ENCODE results near the gene EEF1AKMT1.

Gene EEF1AKMT1

DNA sequence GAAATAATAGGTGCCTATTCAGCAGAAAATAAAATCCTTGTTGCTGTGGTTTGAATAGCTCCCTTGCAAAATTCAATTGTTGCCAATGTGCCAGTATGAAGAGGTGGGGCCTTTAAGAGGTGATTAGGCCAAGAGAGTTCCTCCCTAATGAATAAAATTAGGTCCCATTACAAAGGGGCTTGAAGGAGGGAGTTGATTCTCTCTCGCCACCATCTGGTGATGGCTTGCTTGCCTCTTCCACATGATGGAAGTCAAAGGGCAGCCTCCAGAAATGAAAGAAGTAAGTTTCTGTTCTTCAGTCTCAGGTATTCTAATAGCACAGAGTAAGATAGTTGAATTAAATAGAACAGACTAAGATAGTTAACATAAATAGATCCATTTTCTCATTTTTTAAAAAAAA lies 3.0 kb upstream of the EEF1AKMT1 start:
- DNase-seq (ENCODE audit: low spot score), result no peak
- TF ChIP-seq CTCF (IDR thresholded peaks at IDR 0.05; ENCODE audit: extremely low read depth, missing control alignments), result no peak

GRCh38 chr13:20775961-20776360 lies 2.2 kb upstream of the EEF1AKMT1 start:
- TF ChIP-seq CTCF (IDR thresholded peaks at IDR 0.05; ENCODE audit: extremely low read depth, missing control alignments), result no peak
- no peak for DNase-seq (ENCODE audit: low spot score)

GRCh38 chr13:20774746-20775145 lies 985 bp upstream of the EEF1AKMT1 start:
- DNase-seq (ENCODE audit: low spot score), result no peak
- TF ChIP-seq CTCF (IDR thresholded peaks at IDR 0.05; ENCODE audit: extremely low read depth, missing control alignments), result no peak

GRCh38 chr13:20772401-20773131 lies 1.2 kb downstream of the EEF1AKMT1 start:
- DNase-seq (ENCODE audit: low spot score), result no peak
- TF ChIP-seq CTCF (IDR thresholded peaks at IDR 0.05; ENCODE audit: extremely low read depth, missing control alignments), result no peak

DNA sequence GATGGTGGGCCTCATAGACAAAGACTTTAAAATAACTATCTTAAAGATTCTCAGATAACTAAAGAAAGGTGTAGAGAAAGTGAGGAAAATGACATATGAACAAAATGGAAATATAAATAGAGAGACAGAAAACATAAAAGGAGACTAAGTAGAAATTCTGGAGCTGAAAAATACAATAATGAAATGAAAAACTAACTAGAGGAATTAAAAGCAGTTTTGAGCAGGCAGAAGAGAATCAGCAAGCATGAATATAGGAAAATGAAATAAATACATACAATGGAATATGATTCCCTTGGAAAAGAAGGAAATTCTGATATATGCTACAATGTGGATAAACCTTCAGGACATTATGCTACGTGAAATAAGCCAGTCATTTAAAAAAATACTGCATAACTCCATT lies 3.9 kb downstream of the EEF1AKMT1 start:
- DNase-seq (ENCODE audit: low spot score), result no peak

GRCh38 chr13:20769091-20769490 lies 4.7 kb downstream of the EEF1AKMT1 start:
- TF ChIP-seq CTCF (IDR thresholded peaks at IDR 0.05; ENCODE audit: extremely low read depth, missing control alignments), result no peak
- DNase-seq (ENCODE audit: low spot score), result no peak

More for the DNA sequence above, 3.9 kb downstream of the EEF1AKMT1 start:
- no peak for TF ChIP-seq CTCF (IDR thresholded peaks at IDR 0.05; ENCODE audit: extremely low read depth, missing control alignments)

- no peak for DNase-seq (ENCODE audit: low spot score)
- TF ChIP-seq CTCF (IDR thresholded peaks at IDR 0.05; ENCODE audit: extremely low read depth, missing control alignments), result no peak
Observed at GRCh38 chr13:20767309-20767943, 6.3 kb downstream of the EEF1AKMT1 start.
